K562 (cell line): ENCODE data around the gene ECI1. TPM values are rescaled to one million over a fixed set of nuclear protein-coding genes. Genes with fewer than 3 reads are reported as not detected.

Source experiments
- E2F1 ChIP-seq: sonication (generic); formaldehyde crosslinking; IDR thresholded peaks from 2 replicates; pipeline ENCODE4 v1.8.1; 2023; ENCODE audit warnings: mild to moderate bottlenecking, missing genetic modification reagents, moderate library complexity
- FOXK2 ChIP-seq, 2 experiments: fragments of 450-650 bp; IDR thresholded peaks in 1 of 2; conservative IDR thresholded peaks in 1 of 2; 2 replicates each; pipeline ENCODE4 v1.6.1; 2016; ENCODE audit warnings: low read depth in 2 of 2, mild to moderate bottlenecking in 1 of 2
- FOXM1 ChIP-seq, 2 experiments: fragments of 450-650 bp in 1 of 2; sonication (generic) in 1 of 2; formaldehyde crosslinking in 1 of 2; IDR thresholded peaks; 2 replicates each; pipeline versions ENCODE4 v1.6.1 to v1.9.0; 2017 to 2022; ENCODE audit warnings: low read depth in 2 of 2, mild to moderate bottlenecking in 2 of 2, missing genetic modification reagents in 1 of 2, moderate library complexity in 1 of 2
- GATAD2B ChIP-seq: fragments of 450-650 bp; IDR thresholded peaks from 2 replicates; pipeline ENCODE4 v1.6.1; 2017; ENCODE audit warnings: mild to moderate bottlenecking, borderline replicate concordance
- HCFC1 ChIP-seq: IDR thresholded peaks from 2 replicates; pipeline ENCODE4 v1.6.1; 2012; ENCODE audit warnings: low read depth, low read length, improper control_type of control experiment
- HMGXB4 ChIP-seq: sonication (generic); formaldehyde crosslinking; IDR thresholded peaks from 2 replicates; pipeline ENCODE4 v1.8.1; 2023; ENCODE audit warnings: mild to moderate bottlenecking, missing genetic modification reagents
- KDM4B ChIP-seq, 2 experiments: fragments of 450-650 bp in 1 of 2; sonication (generic) in 1 of 2; IDR thresholded peaks; 2 replicates each; pipeline ENCODE4 v1.6.1; 2016 to 2017; ENCODE audit warnings: borderline replicate concordance in 2 of 2, antibody characterized with exemption in 1 of 2, low read depth in 1 of 2, mild to moderate bottlenecking in 1 of 2
- MNT ChIP-seq, 2 experiments: fragments of 450-650 bp; conservative IDR thresholded peaks; 2 replicates each; pipeline ENCODE4 v1.6.1; 2017; ENCODE audit warnings: mild to moderate bottlenecking in 2 of 2, moderate library complexity in 2 of 2
- NFATC3 ChIP-seq: fragments of 450-650 bp; IDR thresholded peaks from 2 replicates; pipeline ENCODE4 v1.6.1; 2017; ENCODE audit warnings: mild to moderate bottlenecking
- RBM22 ChIP-seq: fragments of 200-400 bp; formaldehyde crosslinking; IDR thresholded peaks from 2 replicates; pipeline ENCODE4 v1.6.1; 2018; ENCODE audit warnings: low read length, low read depth; ENCODE audit not compliant: poor library complexity, severe bottlenecking
- RCOR1 ChIP-seq, 2 experiments: IDR thresholded peaks; 2 replicates each; pipeline ENCODE4 v1.6.1; 2012; ENCODE audit warnings: low read depth in 2 of 2, low read length in 2 of 2, borderline replicate concordance in 1 of 2, improper control_type of control experiment in 1 of 2
- SMAD3 ChIP-seq: fragments of 450-650 bp; formaldehyde crosslinking; conservative IDR thresholded peaks from 2 replicates; pipeline ENCODE4 v1.4.0; 2020; ENCODE audit warnings: mild to moderate bottlenecking
- TBL1XR1 ChIP-seq, 2 experiments: IDR thresholded peaks; 2 replicates each; pipeline ENCODE4 v1.6.1; 2012; ENCODE audit warnings: improper control_type of control experiment in 2 of 2, low read length in 2 of 2, mild to moderate bottlenecking in 1 of 2
- TCF3 ChIP-seq: sonication (generic); formaldehyde crosslinking; IDR thresholded peaks from 2 replicates; pipeline ENCODE4 v1.4.0; 2020; ENCODE audit warnings: mild to moderate bottlenecking, missing genetic modification reagents
- TCF7L2 ChIP-seq: fragments of 150-350 bp; IDR thresholded peaks from 2 replicates; pipeline ENCODE4 v1.6.1; 2016; ENCODE audit warnings: low read depth, mild to moderate bottlenecking, low read length, moderate library complexity
- THAP12 ChIP-seq: fragments of 250-450 bp; sonication (Bioruptor Pico); IDR thresholded peaks from 2 replicates; pipeline ENCODE4 v1.9.0; 2021; ENCODE audit warnings: mild to moderate bottlenecking, inconsistent platforms
- ZBTB17 ChIP-seq: fragments of 450-650 bp; formaldehyde crosslinking; IDR thresholded peaks from 2 replicates; pipeline ENCODE4 v1.4.0; 2020; ENCODE audit warnings: mild to moderate bottlenecking
- ZKSCAN1 ChIP-seq: fragments of 150-350 bp; IDR thresholded peaks from 2 replicates; pipeline ENCODE4 v1.6.1; 2016; ENCODE audit warnings: low read depth, low read length
- ZNF589 ChIP-seq: fragments of 200-800 bp; sonication (Bioruptor generic); IDR thresholded peaks from 2 replicates; pipeline ENCODE4 v1.6.1; 2016; ENCODE audit warnings: low read depth, missing genetic modification characterization, missing compliant biosample characterization
- polyA plus RNA-seq, 8 experiments: library from polyadenylated mRNA; depleted of rRNA in 4 of 8; stranded (reverse) in 5 of 8; unstranded in 3 of 8; fragments of >200 nt; fragmentation: Nextera tagmentation in 2 of 8; fragmentation: Illumina TruSeq in 1 of 8; extraction: Ambion mirVana in 2 of 8; extraction: Trizol in 1 of 8; gene quantifications; 2 replicates each; pipeline versions ENCODE4 v1.2.1 to v1.2.3, GENCODE V29; 2011 to 2014; ENCODE audit warnings: inconsistent platforms in 1 of 8, missing spikeins in 1 of 8
- total RNA-seq, 7 experiments: library from RNA; depleted of rRNA in 6 of 7; stranded (reverse); fragments of >200 nt in 6 of 7; fragmentation: Illumina TruSeq in 2 of 7; extraction: Trizol in 2 of 7; gene quantifications; 2 replicates each; pipeline versions ENCODE4 v1.2.1 to v1.2.3, GENCODE V29; 2011 to 2021; ENCODE audit warnings: low replicate concordance in 1 of 7

Gene ECI1
- total and polyA plus RNA-seq, 9 of the 15 experiments (the other 6 are each of a cell fraction or from before 2014, with no cell fraction given), result 4.7 to 189 (median 54.0) TPM

GRCh38 chr16:2205104-2205966 is 46.1 kb downstream of the ECI1 start, which contains the start of gene MLST8 (continued):
- no peak for TF ChIP-seq TCF3 (CRISPR knock-in tag)
- TF ChIP-seq NFATC3, result no peak
- no peak for TF ChIP-seq SMAD3 (CRISPR knock-in tag)
- no peak; the same call in 1 of the 2 replicates for TF ChIP-seq ZNF589 (CRISPR knock-in tag)
- TF ChIP-seq GATAD2B, result peak; percentile 98
- peak; percentile 74; the same call in 1 of the 2 replicates for TF ChIP-seq HMGXB4
- TF ChIP-seq ZKSCAN1, result peak; percentile 13; the same call in 1 of the 2 replicates
- TF ChIP-seq RBM22, result peak; percentile 52
- peak; percentile 90 for TF ChIP-seq THAP12 (CRISPR knock-in tag)
- peak in 1 of 2 experiments; percentile 63; a peak in 1 of 4 replicates for TF ChIP-seq KDM4B (IDR thresholded peaks at IDR 0.05; ENCODE audit: borderline replicate concordance in 2 of 2, low read depth in 1 of 2)
- TF ChIP-seq E2F1 (CRISPR knock-in tag), result peak; percentile 60; the same call in 1 of the 2 replicates
- peak; percentile 74 for TF ChIP-seq HCFC1
- TF ChIP-seq RCOR1 (IDR thresholded peaks at IDR 0.05; ENCODE audit: borderline replicate concordance in 1 of 2, low read depth in 2 of 2, low read length in 2 of 2), result peak in 1 of 2 experiments; percentile 18; a peak in 1 of 4 replicates
- no peak; a peak in 1 of 4 replicates for TF ChIP-seq TBL1XR1 (IDR thresholded peaks at IDR 0.05; ENCODE audit: low read length in 2 of 2)
- peak; percentile 89 for TF ChIP-seq TCF7L2
- TF ChIP-seq FOXM1 (IDR thresholded peaks at IDR 0.05; ENCODE audit: low read depth), result peak; percentile 64
- no peak; the same call in 1 of the 2 replicates for TF ChIP-seq FOXM1 (CRISPR knock-in tag; IDR thresholded peaks at IDR 0.05; ENCODE audit: low read depth)
- peak in 1 of 2 experiments; percentile 99; a peak in 2 of 4 replicates for TF ChIP-seq FOXK2 (conservative IDR thresholded peaks at IDR 0.05 in 1 of 2, IDR thresholded peaks at IDR 0.05 in 1 of 2; ENCODE audit: low read depth in 2 of 2)
- peak; percentile 76 to 85 for TF ChIP-seq MNT (conservative IDR thresholded peaks at IDR 0.05)
- peak; percentile 100 for TF ChIP-seq ZBTB17
